Measurements from ENCODE around the gene AP1G2.

Gene AP1G2

DNA sequence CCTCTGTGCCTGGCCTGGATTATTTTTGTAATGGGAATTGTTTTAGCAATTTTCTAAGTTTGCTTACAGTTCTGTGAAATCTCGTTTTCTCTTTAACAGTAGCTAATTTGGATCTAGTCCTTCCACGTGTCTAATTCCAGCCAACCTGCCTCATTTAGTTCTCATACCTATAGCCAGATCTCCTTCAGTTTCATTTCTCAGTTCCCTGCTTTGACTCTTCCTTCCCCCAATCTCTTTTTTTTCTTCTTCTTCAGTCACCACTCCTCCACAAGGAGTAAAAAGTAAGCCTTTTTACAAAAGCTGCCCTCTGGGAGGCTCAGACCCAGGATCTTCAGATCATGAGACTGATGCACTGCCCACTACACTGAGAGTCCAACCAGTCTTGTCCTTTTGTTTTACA is 10.1 kb downstream of the AP1G2 start:
- DNase-seq (ENCODE audit: low read depth in 2 of 2), result no peak

- DNase-seq (ENCODE audit: low read depth in 2 of 2), result no peak
Observed at GRCh38 chr14:23556700-23557440, 10.7 kb downstream of the AP1G2 start.

GRCh38 chr14:23555882-23556699 is 11.5 kb downstream of the AP1G2 start, which contains the start of gene THTPA:
TSS of gene THTPA (plus strand) at chr14:23556271. CDS start at chr14:23556758, 487 bp downstream.
- DNase-seq (ENCODE audit: low read depth in 2 of 2), result peak; percentile 87 to 90

DNA sequence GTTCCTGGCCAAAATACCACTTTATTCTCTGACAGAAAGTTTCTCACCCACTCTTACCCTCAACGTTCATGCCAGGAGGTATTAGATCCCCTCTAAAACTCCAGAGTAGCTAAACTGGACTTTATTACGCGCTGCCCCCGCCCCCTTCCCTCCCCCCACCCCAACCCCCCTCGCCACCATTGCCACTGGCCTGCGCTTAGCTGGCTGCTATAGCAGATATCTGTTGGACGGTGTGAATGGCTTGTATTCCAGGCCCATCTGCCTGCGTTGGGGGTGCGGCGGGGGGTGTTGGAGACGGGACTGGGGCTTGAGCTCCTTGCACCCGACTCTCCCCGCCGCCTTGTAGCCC is 12.1 kb downstream of the AP1G2 start:
- no peak for DNase-seq (ENCODE audit: low read depth in 2 of 2)

GRCh38 chr14:23551266-23552028 is 16.1 kb downstream of the AP1G2 start, which contains the start of gene ZFHX2:
TSS of gene ZFHX2 (minus strand) at chr14:23551765. CDS start at chr14:23535325, 16,440 bp downstream.
- DNase-seq (ENCODE audit: low read depth in 2 of 2), result peak; percentile 73 to 74

- DNase-seq (ENCODE audit: low read depth in 2 of 2), result no peak
Observed at GRCh38 chr14:23550812-23551265, 16.8 kb downstream of the AP1G2 start.

GRCh38 chr14:23550131-23550811 is 17.3 kb downstream of the AP1G2 start:
- DNase-seq (ENCODE audit: low read depth in 2 of 2), result no peak

DNA sequence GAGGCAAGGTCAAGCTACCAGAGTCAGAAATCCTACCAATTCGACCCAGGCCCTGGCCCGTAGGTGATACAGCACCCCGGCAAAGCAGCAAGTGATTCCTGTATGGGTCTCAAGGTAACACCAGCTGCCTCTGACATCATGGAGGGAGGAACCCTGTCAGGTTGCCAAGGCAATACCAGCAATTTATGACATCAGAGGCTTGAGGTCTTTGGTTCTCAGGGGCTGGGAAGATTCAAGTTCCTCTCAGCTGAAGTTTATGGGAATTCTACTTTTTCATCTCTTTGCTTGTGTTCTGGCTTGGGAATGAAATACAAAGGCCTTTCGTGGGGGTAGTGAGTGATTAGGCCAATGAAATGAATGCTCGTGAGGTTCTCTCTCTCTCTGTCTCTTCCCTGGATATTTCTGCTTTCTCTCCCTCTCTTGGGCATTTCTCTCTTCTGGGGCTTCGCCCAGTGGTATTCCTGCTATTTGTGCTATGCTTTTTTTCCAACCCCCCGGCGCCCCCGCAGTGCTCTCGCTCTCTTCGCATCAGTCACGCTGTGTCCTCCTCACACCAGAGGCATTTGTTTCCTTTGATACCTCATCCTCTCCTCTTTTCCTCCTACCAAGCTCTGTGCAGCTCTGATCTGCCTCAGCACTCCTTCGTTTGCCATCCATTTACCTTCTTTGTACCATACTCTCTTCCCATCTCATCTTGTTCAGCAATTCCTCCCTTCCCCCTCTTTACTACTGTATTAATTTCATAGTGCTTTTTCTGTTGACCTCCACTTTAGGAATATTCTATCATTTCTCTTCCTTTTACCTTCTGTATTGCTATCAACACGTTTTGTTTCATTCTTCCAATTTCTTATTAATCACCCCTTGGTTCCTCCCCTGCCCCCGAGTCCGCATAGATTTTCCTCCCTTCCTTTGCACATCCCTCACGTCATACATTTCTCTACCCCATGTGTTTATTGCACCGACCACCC is 19.0 kb downstream of the AP1G2 start:
- DNase-seq (ENCODE audit: low read depth in 2 of 2), result no peak

GRCh38 chr14:23547924-23548323 is 19.7 kb downstream of the AP1G2 start:
- no peak for DNase-seq (ENCODE audit: low read depth in 2 of 2)

DNA sequence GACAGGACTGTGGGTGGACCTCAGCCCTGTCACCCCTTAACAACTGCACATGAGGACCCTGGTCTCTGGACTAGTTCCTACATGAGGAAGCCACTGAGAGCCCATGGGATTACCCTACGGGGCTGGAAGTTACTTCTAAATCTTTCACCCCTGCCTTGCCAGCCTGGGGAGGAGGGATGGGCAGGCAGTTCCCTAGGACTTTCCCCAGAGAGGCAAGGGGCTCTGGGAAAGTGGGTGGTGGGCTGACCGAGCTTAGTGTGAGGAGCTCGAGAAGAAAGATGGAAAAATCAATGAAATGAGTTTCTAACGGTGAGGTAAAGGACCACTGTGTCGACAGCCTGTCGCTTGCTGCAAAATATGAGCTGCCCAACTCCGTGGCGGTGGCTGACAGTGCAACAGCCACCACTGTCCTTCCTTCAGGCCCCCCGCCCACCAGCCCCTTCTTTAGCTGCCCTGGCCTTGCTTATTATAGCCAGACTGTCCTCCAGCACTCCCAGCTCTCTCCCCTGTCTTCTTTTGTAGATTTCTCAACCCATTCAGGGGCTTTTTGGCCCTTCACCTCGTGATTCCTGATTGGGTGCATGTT is 21.0 kb downstream of the AP1G2 start:
- DNase-seq (ENCODE audit: low read depth in 2 of 2), result no peak

DNA sequence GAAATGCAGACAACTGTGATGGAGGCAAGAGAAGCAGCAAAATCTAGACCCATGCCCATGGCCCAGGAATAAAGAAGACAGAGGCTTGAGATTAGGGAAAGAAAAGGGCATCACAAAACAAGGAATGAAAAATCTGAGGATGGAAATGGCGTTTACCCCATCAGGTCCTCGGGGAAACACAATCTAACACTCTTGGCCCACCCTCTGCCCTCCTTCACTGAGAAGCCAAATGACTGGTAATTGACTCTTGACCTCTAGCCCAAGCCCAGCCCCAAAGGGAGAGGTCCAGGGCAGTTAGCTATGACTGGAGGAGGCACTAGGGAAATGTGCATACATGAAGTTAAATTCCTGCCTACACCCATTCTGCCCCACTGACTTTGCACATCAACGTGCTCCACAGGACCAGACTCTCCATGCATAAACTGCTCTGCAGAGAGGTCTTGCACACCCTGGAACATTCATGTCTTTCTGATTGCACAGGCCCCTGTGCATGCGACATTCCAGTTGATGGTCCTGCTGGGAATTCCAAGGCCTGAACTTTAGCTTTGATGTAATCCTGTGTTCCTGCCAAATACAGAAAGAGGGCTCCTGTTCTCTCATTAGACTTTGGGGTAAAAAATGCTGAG is 21.7 kb downstream of the AP1G2 start:
- no peak for DNase-seq (ENCODE audit: low read depth in 2 of 2)

DNA sequence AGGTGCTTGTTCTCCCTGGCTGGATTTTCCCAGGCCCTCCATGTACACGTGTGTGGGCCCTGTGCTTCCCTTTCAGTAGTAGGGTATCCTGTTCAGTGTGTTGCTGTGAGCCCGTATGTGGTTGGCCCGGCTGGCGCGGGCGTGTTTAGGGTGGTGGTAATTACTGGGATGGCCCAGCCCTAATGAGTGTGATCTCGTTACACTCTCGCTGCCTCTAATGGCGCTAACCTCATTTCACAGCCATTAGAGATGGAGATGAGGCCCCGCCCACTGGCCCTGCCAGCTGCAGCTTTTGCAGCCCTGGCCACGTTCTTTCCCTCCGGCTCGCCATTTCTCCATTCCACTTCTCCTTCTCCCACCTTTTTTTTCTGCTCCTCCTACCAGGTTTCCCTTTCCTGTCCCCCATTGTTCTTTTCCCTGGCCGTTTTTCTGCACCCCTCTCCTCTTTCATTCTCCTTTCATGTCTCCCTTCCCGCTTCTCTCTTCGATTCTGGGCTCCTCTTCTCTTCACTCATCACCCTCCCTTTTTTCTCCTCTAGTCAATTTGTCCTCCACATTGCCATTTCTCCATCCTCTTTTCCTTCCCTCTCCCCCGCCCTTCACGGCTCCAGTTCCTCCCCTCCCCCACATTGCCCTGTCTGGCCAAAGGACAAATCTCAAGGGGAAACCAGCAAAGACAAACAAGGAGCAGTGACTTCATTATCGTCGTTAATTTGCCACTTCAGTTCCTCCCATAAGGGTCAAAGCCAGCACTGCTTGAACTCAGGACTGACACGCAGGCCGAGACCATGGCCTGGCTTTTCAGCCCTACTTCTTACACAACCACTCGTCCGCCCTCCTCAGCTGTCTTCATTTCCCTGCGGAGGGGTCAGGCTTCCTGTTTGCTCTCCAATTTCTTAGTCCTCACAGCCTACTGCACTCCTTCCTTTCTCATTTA is 22.8 kb downstream of the AP1G2 start:
- no peak for DNase-seq (ENCODE audit: low read depth in 2 of 2)

DNA sequence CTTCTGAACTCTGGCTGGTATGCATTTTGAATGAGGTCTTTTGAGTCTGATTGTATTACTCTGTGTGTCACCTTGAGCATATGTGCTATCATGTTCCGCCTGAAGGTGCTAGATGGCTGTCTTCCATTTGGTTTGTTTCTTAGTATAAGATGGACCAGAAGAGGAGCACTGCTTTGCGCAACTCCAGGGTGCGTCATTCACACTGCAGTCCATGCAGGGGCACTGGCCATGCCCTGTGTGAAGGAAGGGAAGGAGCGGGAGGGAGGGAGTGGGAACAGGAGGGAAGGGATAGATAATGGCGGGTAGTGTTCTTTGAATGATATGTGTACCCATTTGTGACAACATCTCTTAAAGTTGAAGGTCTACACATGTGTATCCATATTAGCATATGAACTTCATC is 24.2 kb downstream of the AP1G2 start:
- DNase-seq (ENCODE audit: low read depth in 2 of 2), result no peak

GRCh38 chr14:23542261-23542660 is 25.3 kb downstream of the AP1G2 start:
- no peak for DNase-seq (ENCODE audit: low read depth in 2 of 2)

DNA sequence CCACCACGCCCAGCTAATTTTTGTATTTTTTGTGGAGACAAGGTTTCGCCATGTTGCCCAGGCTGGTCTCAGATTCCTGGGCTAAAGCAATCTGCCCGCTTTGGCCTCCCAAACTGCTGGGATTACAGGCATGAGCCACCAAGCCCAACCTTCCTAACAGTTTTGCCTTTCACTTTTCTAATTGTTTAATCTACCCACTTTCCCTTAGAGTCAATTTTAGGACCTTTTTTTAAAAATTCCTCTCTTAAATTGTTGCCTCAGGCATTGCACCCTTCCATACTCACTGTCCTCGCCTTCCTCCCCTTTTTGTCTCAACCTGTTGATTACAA is 27.5 kb downstream of the AP1G2 start:
- DNase-seq (ENCODE audit: low read depth in 2 of 2), result no peak

GRCh38 chr14:23539248-23540140 is 28.1 kb downstream of the AP1G2 start:
- DNase-seq (ENCODE audit: low read depth in 2 of 2), result no peak

GRCh38 chr14:23538785-23539184 is 28.8 kb downstream of the AP1G2 start:
- no peak for DNase-seq (ENCODE audit: low read depth in 2 of 2)
